Muscle of back (tissue), 13 donors: ENCODE measurements around the gene FFAR2. TPM values are rescaled to one million over a fixed set of nuclear protein-coding genes. Genes with fewer than 3 reads are reported as not detected.
A peak's percentile ranks its signal among the peaks of the same experiment; 100 is the strongest.
"Not testable (repeated sequence)": the region's sequence is repeated elsewhere in the genome, so short reads cannot be mapped to it uniquely, and the experiment has no call there.

ENCODE experiments used
- DNase-seq, 3 donors: peaks; one replicate each; pipeline versions ENCODE4 v3.0.0 to v3.0.0-alpha.2; 2013
- long read RNA-seq, 9 donors: transcript quantifications; one replicate each; lab custom pipeline, GENCODE V29; 2026
- polyA plus RNA-seq, 10 donors: library from polyadenylated mRNA; unstranded; fragments of 120-200 nt; gene quantifications; one replicate each; pipeline ENCODE4 v1.2.1, GENCODE V29; 2013; ENCODE audit not compliant: insufficient read length in 10 of 10

The FFAR2 gene
- under 1 TPM in 7 of 10 donors, not detected in 3; 0.11 to 0.49 (median 0.15) TPM for polyA plus RNA-seq
- long read RNA-seq, donor 1 = 0 reads
- long read RNA-seq, donor 2 = 0 reads
- long read RNA-seq, donor 3, partial matches to known transcripts = 0 of 2 reads
- long read RNA-seq, donor 3, other reads (novel, unspliced or antisense) = 0 of 2 reads
- long read RNA-seq, donor 4 = 0 reads
- long read RNA-seq, donor 5 = 0 reads
- long read RNA-seq, donor 6 = 0 reads
- long read RNA-seq, donor 7 = 0 reads
- long read RNA-seq, donor 8 = 0 reads
- long read RNA-seq, donor 9 = 0 reads

DNA sequence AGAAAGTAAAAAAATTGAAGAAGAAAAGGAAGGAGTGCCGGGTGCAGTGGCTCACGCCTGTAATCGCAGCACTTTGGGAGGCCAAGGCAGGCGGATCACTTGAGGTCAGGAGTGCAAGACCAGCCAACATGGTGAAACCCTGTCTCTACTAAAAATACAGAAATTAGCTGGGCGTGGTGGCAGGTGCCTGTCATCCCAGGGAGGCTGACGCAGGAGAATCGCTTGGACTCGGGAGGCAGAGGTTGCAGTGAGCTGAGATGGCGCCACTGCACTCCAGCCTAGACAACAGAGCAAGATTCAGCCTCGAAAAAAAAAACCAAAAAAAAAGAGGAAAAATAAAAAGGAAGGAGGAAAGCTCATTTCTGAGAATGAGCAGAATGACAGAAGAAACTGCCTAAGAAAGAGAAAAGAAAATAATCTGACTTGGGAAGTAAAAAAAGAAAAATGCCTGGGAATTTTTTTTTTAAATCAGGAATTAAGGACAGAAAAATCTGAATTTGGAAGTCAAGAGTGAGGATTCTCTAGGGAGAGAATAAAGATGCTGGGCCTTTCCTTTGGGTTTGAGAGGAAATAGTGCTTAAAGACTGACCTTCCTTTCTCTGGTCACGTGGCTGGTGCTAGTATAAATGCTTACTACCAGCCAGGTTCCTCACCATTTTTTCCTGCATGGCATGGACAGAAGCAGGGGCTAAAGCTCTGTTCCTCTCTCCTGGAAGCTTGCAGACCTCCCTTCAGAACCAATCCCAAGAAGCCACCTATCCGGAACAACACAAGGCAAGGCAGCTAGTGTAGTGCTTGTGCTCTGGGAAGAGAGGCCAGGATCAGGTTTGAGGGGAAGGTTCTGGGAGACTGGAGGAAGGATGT is at the start of gene FFAR2:
TSS of gene FFAR2 (plus strand) at position 652 of the 864 bp plus-strand sequence. CDS start 1,458 bp downstream, outside the sequence.
- no peak for DNase-seq

DNA sequence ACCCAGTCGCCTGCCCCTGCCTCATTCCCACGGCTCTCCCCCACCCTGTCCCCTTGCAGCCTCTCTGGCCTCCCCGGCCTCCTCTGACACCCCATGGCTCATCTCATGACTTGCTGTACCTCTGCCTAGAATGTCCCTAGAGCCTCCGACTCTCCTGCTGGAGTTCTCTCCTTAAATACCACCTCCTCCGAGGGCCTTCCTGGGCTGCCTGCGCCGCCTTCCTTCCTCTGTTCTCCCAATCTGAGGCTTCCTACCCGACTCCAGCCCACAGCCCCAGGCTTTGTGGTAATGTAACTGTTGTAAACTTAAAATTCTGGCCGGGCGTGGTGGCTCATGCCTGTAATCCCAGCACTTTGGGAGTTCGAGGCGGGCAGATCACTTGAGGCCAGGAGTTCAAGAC is 49.5 kb upstream of the FFAR2 start:
- DNase-seq = no peak

DNA sequence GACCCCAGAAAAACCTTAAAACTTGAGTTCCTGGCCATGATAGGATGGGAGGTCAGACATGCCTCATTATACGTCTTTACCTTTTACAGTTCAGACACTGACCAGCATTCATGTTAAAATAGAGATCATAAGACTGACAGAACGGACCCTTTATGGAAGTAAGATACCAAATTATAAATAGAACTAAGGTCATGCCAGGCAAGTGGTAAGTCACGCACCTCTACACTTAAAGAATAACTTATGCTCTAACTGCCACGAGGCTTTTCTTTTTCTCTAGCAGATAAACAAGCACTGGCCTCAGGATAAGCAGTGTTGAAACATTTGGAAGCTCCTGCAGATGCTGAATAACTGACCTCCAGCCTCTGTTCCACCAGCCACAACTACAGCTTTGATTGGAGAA is 48.8 kb upstream of the FFAR2 start:
- no peak for DNase-seq

DNA sequence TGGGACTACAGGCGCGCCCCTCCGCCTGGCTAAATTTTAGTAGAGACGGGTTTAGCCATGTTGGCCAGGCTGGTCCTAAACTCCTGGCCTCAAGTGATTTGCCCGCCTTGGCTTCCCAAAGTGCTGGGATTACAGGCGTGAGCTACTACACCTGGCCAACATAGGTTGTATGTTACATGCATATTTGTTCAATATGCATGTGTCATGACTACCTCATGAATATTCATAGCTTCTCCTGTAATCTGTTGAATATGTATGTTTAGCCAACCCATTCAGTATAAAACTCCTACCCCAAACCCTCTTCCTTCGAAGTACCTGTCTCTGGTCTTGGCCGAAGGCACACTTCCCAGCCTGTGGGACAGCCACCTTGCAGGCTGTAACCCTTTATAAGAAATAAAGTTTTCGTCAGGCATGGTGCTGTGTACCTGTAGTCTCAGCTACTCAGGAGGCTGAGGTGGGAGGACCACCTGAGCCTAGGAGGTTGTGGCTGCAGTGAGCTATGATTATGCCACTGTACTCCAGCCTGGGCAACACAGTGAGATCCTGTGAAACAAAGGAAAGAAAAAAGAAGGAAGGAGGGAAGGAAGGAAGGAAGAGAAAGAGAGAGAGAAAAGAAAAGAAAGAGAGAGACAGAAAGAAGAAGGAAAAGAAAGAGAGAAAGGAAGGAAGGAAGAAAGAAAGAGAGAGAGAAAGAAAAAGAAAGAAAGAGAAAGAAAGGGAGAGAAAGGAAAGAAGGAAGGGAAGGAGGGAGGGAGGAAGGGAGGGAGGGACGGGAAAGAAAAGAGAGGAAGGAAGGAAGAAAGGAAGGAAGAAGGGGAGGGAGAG is 47.9 kb upstream of the FFAR2 start:
- no peak for DNase-seq

DNA sequence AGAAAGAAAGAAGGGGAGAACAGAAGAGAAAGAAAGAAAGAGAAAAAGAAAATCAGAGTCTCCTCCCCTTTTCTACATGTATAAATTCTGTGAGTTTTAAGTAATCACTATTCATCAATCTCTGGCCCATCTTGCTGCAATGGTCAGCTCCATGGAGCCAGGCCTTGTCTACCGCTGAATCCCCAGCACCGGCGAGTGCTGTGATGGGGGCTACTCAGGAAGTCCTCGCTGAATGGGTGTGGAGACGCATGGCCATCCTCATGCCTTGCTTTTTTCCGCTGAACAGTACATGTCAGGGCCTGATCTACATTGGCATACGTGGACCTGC is 47.3 kb upstream of the FFAR2 start:
- DNase-seq = no peak

DNA sequence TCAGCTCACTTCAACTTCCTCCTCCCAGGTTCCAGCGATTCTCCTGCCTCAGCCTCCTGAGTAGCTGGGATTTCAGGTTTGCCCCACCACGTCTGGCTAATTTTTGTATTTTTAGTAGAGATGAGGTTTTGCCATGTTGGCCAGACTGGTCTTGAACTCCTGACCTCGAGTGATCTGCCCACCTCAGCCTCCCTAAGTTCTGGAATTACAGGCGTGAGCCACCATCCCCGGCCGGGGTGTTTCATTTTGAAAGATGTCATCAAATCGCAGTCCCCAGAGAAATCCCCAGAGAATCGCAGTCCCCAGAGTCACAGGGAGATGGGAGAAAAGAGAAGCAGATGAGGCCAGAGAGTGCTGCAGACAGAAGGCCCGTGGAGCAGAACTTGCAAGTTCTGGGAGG is 46.6 kb upstream of the FFAR2 start:
- DNase-seq = not testable (repeated sequence)

DNA sequence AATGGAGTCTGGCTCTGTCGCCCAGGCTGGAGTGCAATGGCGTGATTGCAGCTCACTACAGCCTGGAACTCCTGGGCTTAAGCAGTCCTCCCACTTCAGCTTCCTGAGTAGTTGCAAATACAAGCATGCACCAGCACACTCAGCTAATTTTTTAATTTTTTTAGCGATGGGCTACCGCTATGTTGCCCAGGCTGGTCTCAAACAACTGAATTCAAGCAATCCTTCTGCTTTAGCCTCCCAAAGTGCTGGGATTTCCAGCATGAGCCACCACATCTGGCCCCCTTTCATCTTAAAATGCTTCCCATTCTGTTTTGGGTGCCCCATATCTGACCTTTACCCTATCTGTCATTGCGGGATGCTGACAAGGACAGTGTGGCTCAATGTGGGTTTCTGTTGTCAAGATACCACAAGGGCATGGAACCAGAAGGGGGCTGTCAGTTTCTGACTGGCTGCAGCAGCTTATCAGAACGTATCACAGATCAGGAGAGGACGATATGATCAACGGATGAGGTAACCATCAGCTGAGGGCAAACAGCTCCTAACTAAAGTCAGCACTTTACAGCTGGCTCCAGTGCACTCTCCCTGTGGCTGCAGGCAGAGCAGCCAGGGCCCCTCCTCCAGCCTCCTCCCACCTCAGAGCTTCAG is 44.8 kb upstream of the FFAR2 start:
- no peak for DNase-seq

DNA sequence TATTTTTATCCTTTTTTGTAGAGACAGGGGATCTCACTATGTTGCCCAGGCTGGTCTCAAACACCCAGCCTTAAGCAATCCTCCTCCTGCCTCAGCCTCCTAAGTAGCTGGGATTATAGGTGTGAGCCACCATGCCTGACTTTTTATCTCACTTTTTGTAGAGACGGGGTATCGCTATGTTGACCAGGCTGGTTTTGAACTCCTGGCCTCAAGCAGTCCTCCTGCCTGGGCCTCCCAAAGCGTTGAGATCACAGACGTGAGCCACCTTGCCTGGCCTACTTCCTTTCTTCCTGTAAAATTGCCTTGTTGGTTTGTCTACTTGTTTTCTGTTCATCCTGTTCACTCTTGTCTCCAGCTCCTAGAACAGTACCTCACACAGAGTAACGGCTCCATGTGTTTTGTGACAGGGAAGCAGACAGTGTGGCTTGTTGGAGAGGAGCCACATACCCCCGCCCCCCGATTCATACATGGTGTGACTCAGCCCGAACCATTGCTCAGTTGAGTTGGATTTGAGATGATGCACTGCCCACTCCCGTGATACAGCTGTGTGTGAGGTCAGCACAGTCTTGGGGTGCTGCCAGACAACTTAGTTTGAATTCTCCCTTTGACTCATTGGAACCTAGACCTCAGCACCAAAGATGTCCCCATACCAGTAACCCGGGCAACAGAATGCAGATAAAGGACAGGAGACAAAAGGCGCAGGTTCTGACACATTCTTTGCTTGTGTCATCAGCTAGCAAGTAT is 43.0 kb upstream of the FFAR2 start:
- peak; percentile 31 to 85 (median 39) for DNase-seq

DNA sequence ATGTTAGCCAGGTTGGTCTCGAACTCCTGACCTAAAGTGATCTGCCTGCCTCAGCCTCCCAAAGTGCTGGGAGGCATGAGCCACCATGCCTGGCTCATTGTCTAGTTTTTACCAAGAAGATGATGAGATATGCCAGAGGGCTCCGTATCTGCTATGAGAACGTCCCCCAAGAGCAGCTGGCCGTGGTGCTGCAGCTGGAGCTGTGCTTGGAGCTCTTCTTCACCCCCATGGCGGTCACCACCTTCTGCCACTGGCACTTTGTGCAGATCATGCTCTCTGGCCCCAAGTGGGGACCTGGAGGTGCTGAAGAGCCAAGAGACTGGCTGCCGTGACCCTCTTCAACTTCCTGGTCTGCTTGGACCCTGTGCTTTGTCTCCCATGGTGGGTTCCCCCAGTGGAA is 40.4 kb upstream of the FFAR2 start:
- DNase-seq = no peak

DNA sequence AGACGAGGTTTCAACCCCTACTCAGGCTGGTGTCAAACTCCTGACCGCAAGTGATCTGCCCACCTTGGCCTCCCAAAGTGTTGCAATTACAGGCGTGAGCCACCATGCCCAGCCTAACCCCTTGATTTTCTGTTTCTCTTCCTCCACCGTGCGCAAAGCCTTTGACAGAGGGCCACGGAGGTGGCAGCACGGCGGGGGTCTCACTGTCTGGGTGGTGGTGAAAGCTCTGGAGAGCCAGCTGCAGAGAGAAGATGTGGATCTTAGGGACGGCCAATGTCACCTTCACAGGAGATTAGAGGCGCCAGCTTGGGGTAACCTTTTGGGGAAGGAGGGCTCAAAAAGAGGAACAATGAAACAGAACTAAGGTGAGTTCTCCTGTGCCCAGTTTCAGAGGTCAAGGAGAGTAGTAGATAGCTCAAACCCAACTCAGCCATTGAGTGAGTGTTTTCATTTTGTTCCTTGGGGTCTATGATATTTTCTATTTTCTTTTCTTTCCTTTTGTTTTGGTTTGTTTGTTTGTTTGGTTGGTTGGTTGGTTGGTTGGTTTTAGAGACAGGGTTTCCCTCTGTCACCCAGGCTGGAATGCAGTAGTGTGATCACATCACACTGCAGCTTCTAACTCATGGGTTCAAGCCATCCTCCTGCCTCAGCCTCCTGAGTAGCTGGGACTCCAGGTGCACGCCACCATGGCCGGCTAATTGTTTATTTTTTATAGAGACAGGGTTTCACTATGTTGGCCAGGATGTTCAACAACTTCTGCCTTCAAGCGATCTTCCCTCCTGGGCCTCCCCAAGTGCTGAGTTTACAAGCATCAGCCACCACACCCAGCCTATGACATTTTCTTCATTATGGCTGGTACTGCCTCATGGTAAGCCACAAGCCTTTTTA is 39.5 kb upstream of the FFAR2 start:
- DNase-seq = no peak

DNA sequence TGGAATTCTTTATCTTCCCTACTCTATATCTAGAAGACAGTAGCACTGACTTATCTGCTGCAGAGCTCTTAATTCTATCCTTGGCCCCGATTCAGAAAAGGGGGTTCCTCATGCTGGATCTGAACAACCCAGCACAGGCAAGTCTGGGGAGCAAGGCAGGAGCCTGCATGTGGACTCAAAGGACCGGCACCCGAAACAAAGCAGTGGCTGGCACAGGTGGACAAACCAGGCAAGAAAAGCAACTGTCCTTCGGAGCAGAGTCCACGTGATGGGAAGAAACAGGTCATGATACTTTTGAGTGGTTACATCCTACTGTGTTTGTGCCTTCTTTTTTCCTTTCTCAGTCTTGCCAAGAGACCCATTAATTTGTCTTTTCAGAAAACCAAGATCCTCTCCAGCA is 38.9 kb upstream of the FFAR2 start:
- DNase-seq = no peak

DNA sequence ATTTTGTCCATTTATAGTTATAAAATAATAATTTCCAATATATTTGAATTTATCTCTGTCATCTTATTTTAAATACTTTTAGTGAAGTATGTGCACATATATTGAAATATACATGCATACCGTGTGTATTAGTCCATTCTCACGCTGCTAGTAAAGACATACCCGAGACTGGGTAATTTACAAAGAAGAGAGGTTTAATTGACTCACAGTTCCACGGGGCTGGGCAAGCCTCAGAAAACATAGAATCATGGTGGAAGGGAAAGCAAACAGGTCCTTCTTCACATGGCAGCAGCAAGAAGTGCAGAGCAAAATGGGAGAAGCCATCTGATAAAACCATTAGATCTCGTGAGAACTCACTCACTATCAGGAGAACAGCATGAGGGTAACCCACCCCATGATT is 37.6 kb upstream of the FFAR2 start:
- no peak for DNase-seq

DNA sequence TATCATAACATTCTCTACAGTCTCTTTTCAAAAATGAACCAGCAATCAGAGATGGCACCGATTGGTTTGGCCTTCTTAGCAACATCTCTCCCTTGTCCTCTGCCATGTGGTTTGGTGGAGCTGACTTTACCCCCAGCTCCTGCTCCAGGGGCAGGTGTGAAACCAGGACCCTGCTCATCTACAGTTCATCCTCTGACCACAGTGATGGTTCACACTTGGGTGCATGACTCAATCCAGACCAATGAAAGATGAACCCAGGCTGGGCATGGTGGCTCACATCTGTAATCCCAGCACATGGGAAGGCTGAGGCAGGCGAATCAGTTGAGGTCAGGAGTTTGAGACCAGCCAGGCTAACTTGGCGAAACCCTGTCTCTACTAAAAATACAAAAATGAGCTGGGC is 33.6 kb upstream of the FFAR2 start:
- DNase-seq = no peak

DNA sequence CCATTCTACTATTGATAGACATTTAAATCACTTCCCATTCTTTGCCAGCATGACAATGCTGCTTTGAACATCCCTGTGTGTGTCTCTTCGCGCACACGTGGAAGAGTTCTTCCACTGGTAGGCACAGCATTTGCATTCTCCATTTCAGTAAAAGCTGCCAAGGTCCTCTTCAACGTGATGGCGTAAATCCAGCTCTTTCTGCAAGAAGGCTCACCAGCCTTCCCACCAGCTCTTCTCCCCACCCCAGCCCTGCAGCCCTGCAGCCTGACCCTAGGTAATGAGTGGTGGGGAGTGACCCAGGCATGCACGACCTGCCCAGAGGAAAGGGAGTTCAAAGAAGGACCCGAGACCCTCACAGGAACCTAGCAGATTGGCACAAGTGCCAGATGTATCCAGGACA is 31.7 kb upstream of the FFAR2 start:
- no peak for DNase-seq

DNA sequence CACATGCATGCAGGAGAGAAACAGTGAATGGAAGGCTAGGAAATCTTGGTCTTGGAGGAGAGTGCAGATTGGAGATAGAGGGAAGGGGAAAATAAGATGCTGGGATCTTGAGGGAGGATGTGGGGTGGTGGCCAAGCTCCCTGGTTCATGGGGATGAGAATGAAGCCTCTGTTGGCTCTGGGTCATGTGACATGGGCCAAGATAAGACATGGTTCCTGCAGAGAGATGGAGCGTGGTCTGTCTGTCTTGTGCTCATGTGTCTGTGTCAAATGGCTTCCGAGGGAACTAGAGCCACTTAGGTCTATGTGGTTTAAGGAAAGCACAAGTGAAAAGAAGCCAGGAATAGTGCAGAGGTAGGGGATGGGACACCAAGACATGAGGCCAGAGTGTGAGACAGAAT is 30.8 kb upstream of the FFAR2 start:
- DNase-seq = no peak

DNA sequence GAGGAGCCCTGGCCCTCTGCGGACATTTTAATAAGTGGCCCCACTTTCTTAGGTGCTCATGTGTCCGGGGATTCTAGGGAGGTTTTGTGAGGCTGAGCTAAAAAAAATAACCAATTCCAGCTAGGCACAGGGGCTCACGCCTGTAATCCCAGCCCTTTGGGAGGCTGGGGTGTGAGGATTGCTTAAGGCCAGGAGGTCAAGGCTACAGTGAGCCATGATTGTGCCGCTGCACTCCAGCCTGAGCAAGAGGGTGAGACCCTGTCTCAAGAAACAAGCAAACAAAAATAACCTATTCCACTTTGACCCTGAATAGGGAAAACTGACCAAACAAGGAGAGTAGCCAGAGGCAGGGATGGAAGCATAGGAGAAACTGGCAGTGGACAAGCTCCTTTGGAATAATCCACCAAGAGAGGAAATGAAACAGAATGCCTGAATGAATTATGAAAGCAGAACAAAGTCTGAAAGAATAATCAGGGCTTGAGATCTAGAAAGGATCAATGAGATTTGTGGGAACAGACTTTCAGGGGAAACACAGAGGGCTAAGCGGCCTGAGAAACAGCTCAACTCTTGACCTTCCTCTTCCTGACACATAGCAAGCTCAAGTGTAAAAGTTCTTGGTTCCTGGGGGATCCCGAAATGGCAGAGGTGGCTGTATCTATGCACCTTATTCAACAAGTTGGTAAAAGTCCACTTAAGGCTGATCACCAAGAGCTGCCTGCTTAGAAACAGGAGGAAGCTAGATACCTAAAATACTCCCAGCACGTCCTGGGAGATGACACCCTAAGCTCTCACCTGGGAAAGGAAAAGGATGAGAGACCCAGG is 30.1 kb upstream of the FFAR2 start:
- DNase-seq = no peak

DNA sequence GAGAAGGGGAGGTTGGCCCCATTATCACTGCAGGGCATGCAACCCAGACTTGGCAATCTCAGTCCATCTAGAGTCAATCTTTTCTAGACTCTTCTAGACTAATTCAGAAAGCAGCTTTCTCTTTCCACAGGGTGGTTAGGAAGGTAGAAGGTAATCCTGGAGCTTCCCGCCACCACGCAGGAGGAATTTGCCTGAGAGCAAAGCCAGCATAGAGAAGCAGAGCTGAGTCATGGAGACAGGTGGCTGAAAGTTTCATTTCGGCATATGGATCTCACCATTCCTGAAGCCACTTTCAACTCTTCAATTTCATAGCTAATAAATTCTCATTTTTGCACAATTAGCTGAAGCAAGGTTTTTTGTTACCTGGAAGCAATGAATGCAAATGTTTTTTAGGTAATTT is 29.0 kb upstream of the FFAR2 start:
- no peak for DNase-seq

DNA sequence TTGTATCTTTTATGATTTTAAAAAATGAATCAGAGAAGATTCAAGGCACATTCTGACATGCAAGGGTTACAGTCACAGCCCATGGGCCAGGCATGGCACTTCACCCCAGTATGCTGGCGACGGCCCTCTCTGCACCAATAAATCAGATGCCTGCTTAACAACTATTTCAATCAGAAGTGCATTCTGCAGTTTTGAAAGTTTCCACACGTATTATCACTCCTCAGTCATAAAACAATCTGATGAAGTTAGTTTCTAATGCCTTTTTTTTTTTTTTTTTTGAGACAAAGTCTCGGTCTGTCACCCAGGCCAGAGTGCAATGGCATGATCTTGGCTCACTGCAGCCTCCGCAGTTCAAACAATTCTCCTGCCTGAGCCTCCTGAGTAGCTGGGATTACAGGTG is 28.3 kb upstream of the FFAR2 start:
- DNase-seq = no peak

DNA sequence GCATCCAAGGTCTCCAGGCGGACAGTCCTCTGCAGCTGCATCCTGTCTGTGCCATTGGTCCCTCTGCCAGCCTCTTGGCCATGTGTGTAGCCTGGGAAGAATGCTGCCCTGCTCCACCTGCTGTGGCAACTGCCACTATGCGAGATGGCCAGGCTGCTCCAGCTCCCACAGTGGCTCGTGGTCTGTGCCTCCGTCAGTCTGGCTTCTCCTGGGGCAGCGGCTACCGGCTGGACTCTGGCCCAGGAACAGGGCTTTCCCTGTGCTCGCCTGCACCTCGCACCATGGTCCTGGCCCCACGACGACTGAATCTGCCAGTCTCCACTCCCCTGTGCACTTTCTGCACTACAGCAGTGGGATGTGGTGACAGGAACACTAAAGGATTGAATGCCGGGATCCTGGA is 26.7 kb upstream of the FFAR2 start:
- DNase-seq = no peak
